ENCODE results near the gene SIRT2.

Gene SIRT2

GRCh38 chr19:38846097-38846496, 53.3 kb downstream of the SIRT2 start:
- H3K4me3 ChIP-seq (ENCODE audit: low read depth, low read length), result no peak overlapping the region
- TF ChIP-seq CTCF (IDR thresholded peaks at IDR 0.05; ENCODE audit: control insufficient read depth, extremely low read depth, insufficient read depth), result no peak
- DNase-seq (ENCODE audit: low read depth), result no peak

- no peak for DNase-seq (ENCODE audit: low read depth)
- H3K4me3 ChIP-seq (ENCODE audit: low read depth, low read length), result no peak overlapping the region
- no peak for TF ChIP-seq CTCF (IDR thresholded peaks at IDR 0.05; ENCODE audit: control insufficient read depth, extremely low read depth, insufficient read depth)
These were observed 53.9 kb downstream of the SIRT2 start for GRCh38 chr19:38845374-38846024.

- no peak for DNase-seq (ENCODE audit: low read depth)
- no peak for TF ChIP-seq CTCF (IDR thresholded peaks at IDR 0.05; ENCODE audit: control insufficient read depth, extremely low read depth, insufficient read depth)
- no peak overlapping the region for H3K4me3 ChIP-seq (ENCODE audit: low read depth, low read length)
These were observed 55.2 kb downstream of the SIRT2 start for GRCh38 chr19:38844093-38844686.

GRCh38 chr19:38843175-38843758, 56.2 kb downstream of the SIRT2 start:
- DNase-seq (ENCODE audit: low read depth), result no peak
- TF ChIP-seq CTCF (IDR thresholded peaks at IDR 0.05; ENCODE audit: control insufficient read depth, extremely low read depth, insufficient read depth), result no peak
- H3K4me3 ChIP-seq (ENCODE audit: low read depth, low read length), result no peak overlapping the region

- TF ChIP-seq CTCF (IDR thresholded peaks at IDR 0.05; ENCODE audit: control insufficient read depth, extremely low read depth, insufficient read depth), result no peak
- no peak for DNase-seq (ENCODE audit: low read depth)
- no peak overlapping the region for H3K4me3 ChIP-seq (ENCODE audit: low read depth, low read length)
These were observed 56.8 kb downstream of the SIRT2 start for GRCh38 chr19:38842439-38843174.

- no peak for TF ChIP-seq CTCF (IDR thresholded peaks at IDR 0.05; ENCODE audit: control insufficient read depth, extremely low read depth, insufficient read depth)
- no peak overlapping the region for H3K4me3 ChIP-seq (ENCODE audit: low read depth, low read length)
- no peak for DNase-seq (ENCODE audit: low read depth)
These were observed 57.5 kb downstream of the SIRT2 start for GRCh38 chr19:38841787-38842438.

Measured in LNCaP clone FGC (cell line).